Renal cortex interstitium (tissue), 15 donors: ENCODE data around the gene CHST5. TPM values are rescaled to one million over a fixed set of nuclear protein-coding genes. Genes with fewer than 3 reads are reported as not detected.

Source experiments
- DNase-seq, 11 donors: peaks; one replicate each; pipeline ENCODE4 v3.0.0-alpha.2; 2013; ENCODE audit warnings: low read depth in 9 of 11, low spot score in 4 of 11; ENCODE audit errors: extremely low read depth in 1 of 11
- long read RNA-seq, 16 experiments: transcript quantifications; one replicate each; lab custom pipeline, GENCODE V29; 2026
- polyA plus RNA-seq, 3 donors: library from polyadenylated mRNA; unstranded; fragments of 120-200 nt; gene quantifications; one replicate each; pipeline ENCODE4 v1.2.1, GENCODE V29; 2013; ENCODE audit not compliant: insufficient read length in 3 of 3

Gene CHST5
- polyA plus RNA-seq = under 1 TPM; 0.42 to 0.94 (median 0.70) TPM
- long read RNA-seq, donor 1, partial matches to known transcripts = 0 of 1 reads
- long read RNA-seq, donor 1, other reads (novel, unspliced or antisense) = 0 of 1 reads
- long read RNA-seq, donor 2 = 0 reads
- long read RNA-seq, donor 3 = 0 reads
- long read RNA-seq, donor 4 = 0 reads
- long read RNA-seq, donor 5 = 0 reads
- long read RNA-seq, donor 6 = 0 reads
- long read RNA-seq, donor 7 = 0 reads
- long read RNA-seq, donor 8 = 0 reads
- long read RNA-seq, donor 9 = 0 reads
- long read RNA-seq, donor 10 = 0 reads
- long read RNA-seq, donor 11 = 0 reads
- long read RNA-seq, donor 12 = 0 reads
- long read RNA-seq, donor 13 = 0 reads
- long read RNA-seq, donor 14 = 0 reads
- long read RNA-seq, donor 15 = 0 reads
- long read RNA-seq, donor 16 = 0 reads

DNA sequence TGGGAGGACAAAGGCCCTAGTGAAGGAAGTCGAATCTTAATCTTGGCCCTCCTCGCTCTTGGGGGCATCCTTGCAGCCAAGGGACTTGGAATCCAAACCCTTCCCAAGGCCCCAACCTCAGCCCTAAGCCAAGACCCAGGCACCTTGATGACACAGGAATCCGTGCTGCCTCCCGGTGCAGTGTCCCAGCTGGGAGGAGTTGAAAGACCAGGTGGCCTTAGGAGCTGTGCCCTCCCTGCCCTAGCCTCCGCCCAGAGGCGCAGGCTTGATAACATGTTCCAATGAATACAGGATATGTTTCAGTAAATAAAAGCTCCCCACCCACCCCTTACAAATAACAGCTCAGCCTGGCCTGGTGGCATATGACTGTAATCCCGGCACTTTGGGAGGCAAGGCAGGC, at the start of gene CHST5:
Gene CHST5 (minus strand): TSS at position 208 of the 400 bp plus-strand sequence. CDS start 5,724 bp downstream, outside the sequence.
- no peak for DNase-seq

DNA sequence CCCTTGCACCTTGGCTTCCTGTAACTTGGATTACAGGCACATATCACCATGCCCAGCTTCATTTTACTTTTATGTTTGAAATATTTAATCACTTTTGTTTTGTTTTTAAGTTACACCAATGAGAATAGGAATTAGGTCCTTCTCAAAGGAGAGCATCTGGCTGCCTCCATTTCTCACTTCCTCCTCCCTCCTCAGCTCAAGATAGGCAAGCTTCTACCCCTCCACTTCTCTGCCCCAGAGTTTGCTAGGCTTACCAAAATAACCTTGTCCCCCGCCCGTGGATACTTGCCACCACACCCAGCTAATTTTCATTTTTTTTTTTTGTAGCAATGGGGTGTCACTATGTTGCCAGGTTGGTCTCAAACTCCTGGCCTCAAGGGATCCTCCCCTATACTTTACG, 48.2 kb upstream of the CHST5 start:
- DNase-seq = no peak

DNA sequence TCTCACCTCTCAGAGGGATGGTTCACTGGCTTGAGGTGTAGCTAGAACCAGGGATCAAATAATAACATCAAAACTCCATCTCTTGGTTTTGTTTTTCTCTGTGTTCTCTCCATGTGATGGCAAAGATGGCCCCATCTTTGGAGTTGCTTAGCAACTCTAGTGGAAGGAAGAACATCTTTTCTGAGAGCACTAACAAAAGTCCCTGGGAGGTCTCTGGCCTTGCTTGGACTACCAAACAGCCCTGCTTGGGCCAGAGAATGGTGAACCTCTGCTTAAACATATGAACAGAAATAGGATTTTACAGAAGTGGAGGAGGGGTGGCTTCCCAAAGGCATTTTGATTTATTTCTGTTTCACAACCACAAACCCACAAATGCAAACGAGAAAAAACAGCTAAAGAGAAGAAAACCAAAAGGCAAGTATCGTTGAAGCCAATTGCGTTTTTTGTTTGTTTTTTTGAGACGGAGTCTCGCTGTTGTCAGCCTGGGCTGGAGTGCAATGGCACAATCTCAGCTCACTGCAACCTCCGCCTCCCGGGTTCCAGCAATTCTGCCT, 43.5 kb upstream of the CHST5 start:
- DNase-seq = no peak

DNA sequence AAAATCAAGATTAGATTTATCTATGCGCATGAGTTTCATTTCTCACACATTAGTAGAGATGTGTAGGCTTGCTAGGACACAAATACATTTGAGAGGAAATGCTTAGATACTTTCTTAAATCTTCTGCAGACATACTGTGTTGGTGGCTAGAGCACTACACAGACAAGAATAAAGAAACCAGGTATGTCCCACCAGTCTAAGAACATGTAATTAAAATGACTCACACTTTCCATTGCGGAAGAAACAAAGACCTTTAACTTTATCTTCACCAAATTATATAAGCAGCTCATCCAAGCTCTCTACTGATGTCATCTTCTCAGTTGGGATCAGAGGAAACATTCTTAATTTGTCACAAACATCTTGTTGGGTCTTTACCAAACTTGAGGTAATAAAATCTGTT, 42.8 kb upstream of the CHST5 start:
- DNase-seq = no peak

DNA sequence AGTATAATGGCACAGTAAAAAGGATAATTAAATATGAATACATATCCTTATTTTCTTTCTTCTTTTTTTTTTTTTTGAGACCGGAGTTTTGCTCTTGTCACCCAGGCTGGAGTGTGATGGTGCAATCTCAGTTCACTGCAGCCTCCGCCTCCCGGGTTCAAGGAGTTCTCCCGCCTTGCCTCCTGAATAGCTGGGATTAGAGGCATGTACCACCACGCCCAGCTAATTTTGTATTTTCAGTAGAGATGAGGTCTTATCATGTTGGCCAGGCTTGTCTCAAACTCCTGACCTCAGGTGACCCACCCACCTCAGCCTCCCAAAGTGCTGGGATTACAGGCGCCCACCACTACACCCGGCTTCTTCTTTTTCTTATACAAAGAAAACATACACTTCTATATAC, 42.3 kb upstream of the CHST5 start:
- DNase-seq = no peak

DNA sequence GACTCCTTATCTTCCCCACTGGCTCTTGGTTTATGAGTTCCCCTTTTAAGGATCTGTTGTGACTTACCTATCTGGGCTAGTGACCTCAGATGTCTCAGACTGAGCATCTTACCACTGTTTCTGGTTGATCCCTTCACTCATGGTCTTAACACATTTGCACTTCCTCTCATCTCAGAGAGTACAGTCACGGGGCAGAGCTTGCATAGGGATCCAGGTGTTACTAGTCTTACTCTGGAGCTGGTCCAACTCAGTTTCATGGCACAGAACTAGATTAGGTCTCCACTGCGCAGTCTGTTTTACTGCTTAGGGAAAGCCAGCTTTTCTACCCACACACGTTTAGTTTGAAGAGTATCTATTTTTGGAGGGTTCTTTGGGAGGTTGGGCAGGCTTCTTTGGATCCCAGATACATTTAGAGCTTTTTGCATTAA, 40.5 kb upstream of the CHST5 start:
- DNase-seq = no peak

DNA sequence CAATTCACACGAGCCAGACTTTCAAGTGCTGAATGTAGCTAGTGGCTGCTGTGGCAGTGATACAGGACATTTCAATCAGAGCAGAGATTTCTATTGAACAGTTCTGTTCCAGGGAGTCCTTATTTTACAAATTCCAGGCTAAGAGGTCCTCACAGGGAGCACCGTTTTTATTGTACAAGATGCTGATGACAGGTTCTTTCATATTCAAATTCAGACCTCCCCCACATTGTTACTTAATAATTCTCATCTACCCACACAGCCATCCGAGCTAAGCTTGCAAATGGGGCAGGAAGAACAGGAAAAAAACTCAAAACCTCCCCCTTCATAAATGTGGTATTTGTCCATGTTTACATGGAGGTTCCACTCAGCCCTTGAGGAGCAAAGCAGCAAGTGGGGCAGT, 40.0 kb upstream of the CHST5 start:
- DNase-seq = no peak

DNA sequence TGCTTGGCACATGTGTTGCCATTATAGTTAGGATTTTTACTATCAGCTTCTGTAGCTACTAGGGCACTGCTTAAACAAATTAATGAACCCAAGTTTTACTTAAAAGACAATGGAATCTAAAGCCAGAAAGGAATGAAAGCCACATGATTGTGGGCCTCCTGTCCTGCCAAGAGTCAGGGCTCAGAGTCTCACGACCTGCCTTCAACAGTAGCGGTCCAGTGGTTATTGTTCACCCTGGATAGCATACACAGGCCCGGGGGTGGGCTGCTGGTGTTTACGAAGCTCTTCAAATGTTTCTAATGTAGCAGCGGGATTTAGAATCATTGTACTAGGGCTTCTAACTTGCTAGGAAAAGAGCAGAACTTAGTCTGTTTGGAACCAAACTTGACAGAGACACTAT, 38.0 kb upstream of the CHST5 start:
- no peak for DNase-seq

DNA sequence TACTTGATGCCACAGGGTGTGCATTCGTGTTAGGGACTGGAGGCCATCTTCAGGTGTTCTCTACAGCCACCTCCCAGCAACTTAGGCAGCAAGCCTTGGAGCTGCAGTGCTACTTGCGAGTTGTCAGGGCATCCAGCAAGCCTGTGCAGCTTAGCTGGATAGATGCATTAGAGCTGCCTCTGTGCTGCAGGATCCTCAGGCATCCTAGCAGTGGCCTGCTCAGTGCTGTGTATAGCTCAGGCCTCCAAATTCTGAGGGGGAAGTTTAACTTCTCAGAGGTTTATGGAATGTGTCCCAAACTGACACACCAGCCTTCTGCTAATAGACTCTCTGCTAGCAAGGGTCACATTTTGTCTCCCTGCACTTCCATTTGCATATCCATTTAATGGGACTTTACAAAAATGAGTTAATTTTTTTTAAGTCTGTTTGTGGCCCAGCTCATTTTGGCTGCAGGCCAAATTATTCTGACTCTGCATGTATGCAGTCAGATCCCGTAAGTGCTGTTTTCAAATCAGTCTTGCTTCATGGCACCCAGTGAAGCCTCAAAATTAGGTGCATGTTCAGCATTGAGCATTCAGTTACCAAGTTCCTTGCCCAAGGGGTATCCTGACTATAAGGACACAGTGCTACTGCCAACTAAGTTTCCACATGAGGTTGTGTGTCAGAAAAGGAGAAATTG, 37.1 kb upstream of the CHST5 start:
- no peak for DNase-seq

DNA sequence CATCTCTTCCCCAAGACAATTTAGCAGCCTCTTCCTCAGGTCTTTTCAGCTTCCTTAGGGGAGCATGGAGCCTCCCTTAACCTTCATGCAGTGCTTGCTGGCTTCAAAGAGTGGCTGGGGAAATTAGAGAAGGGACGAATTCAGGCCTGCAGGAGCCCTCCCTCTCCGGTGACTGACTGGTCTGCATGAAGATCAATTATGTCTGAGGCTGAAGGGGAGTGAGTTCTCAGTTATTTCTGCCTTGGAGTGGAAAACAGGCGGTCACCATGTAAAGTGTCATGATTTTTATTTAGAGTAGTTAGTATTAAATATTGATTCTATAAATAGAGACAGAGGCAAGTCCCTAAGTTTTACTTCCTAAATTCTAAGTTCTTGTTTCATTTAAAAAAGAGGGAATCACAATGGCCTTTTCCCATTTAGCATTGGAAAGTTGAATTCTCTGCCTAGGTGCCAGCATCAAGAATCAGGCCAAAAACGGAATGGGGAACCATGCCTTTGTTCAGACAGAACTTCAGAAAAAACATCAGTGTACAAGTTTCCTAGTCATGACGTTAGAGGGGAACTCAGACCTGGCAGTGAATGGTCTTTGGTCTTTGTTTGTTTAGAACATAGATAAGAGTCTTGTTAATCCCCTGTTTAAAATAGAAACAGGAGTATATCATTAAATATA, 34.6 kb upstream of the CHST5 start:
- no peak for DNase-seq

DNA sequence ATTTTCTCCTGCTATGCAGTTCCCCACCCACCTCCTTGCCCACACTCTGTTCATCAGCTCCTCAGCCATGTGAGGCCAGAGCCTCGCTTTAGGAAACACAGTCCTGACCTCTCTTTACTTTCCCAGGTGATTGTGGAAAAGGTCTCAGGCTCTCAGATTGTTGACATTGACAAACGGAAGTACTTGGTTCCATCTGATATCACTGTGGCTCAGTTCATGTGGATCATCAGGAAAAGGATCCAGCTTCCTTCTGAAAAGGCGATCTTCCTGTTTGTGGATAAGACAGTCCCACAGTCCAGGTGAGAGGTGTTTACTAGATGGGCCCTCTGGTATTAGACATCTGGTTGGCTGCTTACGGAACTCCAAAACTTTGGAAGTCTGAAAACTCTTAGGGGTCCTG, 32.0 kb upstream of the CHST5 start:
- no peak for DNase-seq

DNA sequence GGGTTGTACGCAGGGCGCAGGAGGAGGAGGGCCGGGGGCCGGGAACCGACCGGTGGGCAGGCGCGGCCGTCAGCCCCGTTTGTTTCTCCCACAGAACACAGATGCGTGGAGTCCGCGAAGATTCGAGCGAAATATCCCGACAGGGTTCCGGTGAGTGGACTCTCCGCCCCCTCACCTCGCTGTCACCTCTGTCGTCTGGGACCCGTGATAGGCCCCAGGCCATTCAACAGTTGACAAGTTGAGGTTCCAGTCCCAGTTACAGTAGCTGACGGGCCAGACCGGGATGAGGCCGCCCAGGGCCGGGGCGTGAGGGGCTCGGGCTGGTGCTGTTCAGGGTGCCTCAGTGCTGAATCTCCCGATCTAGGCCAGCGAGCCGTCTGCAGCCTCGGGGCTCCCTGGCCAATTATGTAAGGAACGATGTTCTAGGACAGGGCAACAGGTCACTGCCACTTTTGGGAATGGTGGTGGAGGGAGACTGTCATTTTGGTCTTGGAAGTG, 30.9 kb upstream of the CHST5 start:
- no peak for DNase-seq

DNA sequence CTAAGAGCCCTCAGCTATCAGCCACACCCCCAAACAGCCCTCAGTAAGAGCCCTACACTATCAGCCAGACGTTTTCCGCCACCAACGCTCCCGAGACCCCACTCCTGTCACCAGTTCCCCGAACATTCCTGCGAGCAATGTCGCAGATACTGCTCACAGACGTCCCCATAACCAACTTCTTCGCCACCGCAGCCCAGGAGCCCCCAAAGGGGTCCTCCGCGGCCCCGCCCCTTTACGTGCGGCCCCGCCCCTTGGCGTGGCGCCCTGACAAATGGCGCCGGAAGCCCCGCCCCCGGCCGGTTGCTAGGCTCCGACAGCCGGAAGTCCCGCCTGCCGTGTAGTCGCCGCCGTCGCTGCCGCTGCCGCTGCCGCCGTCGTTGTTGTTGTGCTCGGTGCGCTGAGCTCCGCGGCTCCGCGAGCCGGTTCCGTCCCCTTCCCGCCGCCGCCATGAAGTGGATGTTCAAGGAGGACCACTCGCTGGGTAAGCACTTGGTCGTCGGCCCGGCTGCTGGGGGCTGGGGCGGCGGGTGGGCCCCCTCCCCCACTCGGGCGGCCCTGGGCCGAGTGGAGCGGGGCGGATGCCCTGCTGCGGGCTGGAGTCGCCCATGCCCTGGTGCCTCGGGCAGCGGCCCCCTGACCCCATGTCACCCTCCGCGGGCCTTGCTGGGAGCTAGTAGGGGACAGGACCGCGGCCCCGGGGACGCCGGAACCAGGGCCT, 30.3 kb upstream of the CHST5 start, which contains the start of gene GABARAPL2:
Gene GABARAPL2 (plus strand): TSS at position 340 of the 718 bp plus-strand sequence. CDS start 108 bp downstream, at position 448.
- DNase-seq = peak; percentile 57 to 89 (median 83)

DNA sequence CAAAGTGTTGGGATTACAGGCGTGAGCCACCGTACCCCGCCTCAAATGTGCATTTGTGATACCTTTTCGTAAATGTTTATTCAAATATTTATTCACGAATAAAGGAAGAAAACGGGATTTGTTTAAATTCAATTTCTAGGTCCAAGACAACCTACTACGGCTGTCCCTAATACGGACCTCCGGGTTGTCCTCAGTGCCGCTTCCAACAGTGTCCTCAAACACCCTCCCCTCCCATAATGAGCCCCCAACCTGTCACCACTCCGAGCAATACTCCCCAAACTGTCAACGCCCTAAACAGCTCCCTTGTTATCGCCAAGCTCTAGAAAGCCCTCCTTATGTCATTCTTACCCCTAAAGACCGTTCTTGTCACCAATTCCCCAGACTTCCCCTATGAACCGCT, 29.7 kb upstream of the CHST5 start:
- no peak for DNase-seq

DNA sequence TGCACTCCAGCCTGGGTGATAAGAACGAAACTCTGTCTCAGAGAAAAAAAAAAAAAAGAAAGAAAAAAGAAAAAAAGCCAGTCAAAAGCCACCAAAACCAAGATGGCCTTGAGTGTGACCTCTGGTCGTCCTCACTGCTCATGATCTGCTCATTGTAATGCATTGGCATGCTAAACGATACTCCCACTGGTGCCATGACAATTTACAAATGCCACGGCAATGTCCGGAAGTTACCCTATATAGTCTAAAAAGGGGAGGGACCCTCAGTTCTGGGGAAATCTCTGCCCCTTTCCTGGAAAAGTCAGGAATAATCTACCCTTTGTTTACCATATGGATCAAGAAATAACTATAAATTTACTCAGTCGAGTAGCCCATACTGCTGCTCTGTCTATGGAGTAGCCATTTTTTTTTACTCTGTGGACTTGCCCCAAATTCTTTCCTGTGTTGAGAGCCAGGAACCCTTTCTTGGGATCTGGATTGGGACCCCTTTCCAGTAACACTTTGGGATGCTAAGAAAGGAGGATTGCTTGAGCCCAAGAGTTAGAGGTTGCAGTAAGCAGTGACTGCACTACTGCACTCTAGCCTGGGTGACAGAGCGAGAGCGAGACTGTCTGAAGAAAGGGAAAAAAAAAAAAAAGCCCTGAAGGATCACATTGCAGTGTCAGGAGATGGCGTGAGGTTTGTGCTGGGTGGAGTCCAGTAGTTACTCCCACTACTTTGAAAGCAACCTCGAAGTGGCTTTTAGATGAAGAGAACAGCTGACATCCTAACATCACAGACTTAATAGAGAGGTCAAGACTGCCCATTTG, 23.9 kb upstream of the CHST5 start:
- DNase-seq = no peak

DNA sequence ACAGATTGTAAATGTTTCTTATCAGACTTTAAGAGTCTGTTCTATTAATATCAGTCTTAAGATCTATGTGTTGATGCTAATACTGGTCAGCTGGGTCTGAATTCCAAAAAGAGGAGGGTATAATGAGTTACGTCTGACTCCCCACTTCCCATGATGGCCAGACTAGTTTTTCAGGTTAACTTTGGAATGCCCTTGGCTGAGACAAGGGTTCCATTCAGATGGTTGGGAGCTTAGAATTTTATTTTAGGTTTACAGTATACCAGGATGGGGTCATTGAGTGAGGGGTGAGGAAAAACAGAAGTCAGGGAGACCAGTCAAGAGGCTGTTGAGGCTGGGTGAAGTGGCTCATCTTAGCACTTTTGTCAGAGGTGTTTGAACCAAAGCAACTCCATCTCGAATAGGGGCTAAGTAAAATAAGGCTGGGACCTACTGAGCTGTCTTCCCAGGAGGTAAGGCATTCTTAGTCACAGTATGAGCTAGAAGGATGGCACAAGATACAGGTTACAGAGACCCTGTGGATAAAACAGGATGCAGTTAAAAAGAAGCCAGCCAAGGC, 23.0 kb upstream of the CHST5 start:
- DNase-seq = no peak

DNA sequence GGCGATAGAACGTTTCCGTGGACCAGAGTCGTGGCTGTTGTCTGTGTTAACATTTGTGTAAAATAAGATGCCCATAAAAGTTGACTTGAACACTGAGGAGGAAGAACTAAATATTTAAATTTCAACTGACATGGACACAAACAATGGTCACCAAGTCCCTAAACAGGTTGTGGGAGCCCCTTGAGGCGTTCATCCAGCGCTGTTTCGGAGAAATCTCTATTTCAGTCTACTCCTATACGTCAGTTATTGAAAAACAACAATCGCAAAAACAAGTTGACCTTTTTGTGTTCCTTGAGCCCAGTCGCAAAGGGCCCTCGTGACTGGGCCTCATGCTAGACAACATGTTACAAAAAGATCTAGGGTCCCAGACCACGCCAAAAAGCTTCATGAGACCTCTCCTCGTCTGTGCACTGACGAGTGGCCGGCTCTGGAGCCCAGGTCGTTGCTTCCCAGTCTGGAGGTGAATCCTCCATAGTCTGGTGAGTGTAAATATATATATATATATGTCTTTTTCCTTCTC, 20.6 kb upstream of the CHST5 start:
- no peak for DNase-seq
